K562 (cell line): Measurements from ENCODE around the gene PHF21B. TPM values are rescaled to one million over a fixed set of nuclear protein-coding genes. Genes with fewer than 3 reads are reported as not detected.

Experiments
- ATAC-seq: fragments of 200-7000 bp; cut with Tn5 transposase; 3 replicates; pipeline ENCODE4 v1.9.1; 2020; ENCODE audit warnings: moderate library complexity
- BruUV-seq: library from RNA; stranded (reverse); fragments of 400-500 nt; replicated peaks from 2 replicates; lab custom pipeline; 2021; lab: Mats Ljungman, UMichigan
- CTCF ChIA-PET: fragments of 300-600 bp; formaldehyde crosslinking; extraction: SDS; loops from one replicate; lab custom pipeline; 2021; ENCODE audit warnings: low intra/inter-chr PET ratio; lab: Yijun Ruan, JAX
- POLR2A ChIA-PET: fragments of 300-600, 350-650 bp; sonication (Branson Sonifier 250); formaldehyde crosslinking; extraction: SDS; loops from one replicate; lab custom pipeline; 2021; ENCODE audit warnings: antibody characterized with exemption, inconsistent platforms; lab: Yijun Ruan, JAX
- DNase-seq, 4 experiments: peaks; one replicate each; pipeline versions ENCODE4 v3.0.0 to v3.0.0-alpha.2; 2011 to 2018; ENCODE audit warnings: low spot score in 3 of 4, mixed read lengths in 3 of 4; ENCODE audit errors: extremely low read depth in 1 of 4
- FAIRE-seq: peaks from 2 replicates; lab custom pipeline; 2011; peaks lifted over from hg19 to GRCh38; lab: Jason Lieb, UNC
- H2AFZ ChIP-seq: 2 replicates; pipeline ENCODE4 v1.6.0; 2011; ENCODE audit warnings: low read depth, low read length, control low read depth, inconsistent platforms
- H3K27ac ChIP-seq: fragments of 200-600 bp; 3 replicates; pipeline ENCODE4 v1.8.0; 2011; ENCODE audit warnings: low read depth, mild to moderate bottlenecking, control low read depth, inconsistent platforms, low read length, moderate library complexity, mixed read lengths; ENCODE audit errors: extremely low read depth
- H3K27me3 ChIP-seq, 2 experiments: fragments of 300-600 bp in 1 of 2; 2 replicates in 1 of 2; 3 replicates in 1 of 2; pipeline versions ENCODE4 v1.6.0 to v1.8.0; 2011; ENCODE audit warnings: inconsistent platforms in 2 of 2, low read length in 2 of 2, mild to moderate bottlenecking in 1 of 2, mixed read lengths in 1 of 2, moderate library complexity in 1 of 2; ENCODE audit not compliant: control insufficient read depth in 2 of 2, insufficient read depth in 2 of 2
- H3K36me3 ChIP-seq: fragments of 300-600 bp; 3 replicates; pipeline ENCODE4 v1.8.0; 2011; ENCODE audit warnings: mild to moderate bottlenecking, low read length, inconsistent platforms; ENCODE audit not compliant: control insufficient read depth, insufficient read depth
- H3K4me1 ChIP-seq, 2 experiments: fragments of 200-600 bp in 1 of 2; replicated peaks in 1 of 2; 2 replicates in 1 of 2; 3 replicates in 1 of 2; pipeline versions ENCODE4 v1.5.1 to v1.8.0; 2011; ENCODE audit warnings: inconsistent platforms in 2 of 2, low read length in 2 of 2, mild to moderate bottlenecking in 1 of 2, mixed read lengths in 1 of 2, moderate library complexity in 1 of 2; ENCODE audit not compliant: control insufficient read depth in 2 of 2, insufficient read depth in 2 of 2
- H3K4me2 ChIP-seq: 2 replicates; pipeline ENCODE4 v1.6.1; 2011; ENCODE audit warnings: low read length, control low read depth, inconsistent platforms, mixed read lengths; ENCODE audit not compliant: insufficient read depth
- H3K4me3 ChIP-seq: fragments of 200-600 bp; sonication (generic), shearing (Covaris generic); 2 replicates; pipeline ENCODE4 v1.5.1; 2016; ENCODE audit warnings: control low read depth, inconsistent platforms
- H3K79me2 ChIP-seq: fragments of 200-600 bp; 3 replicates; pipeline ENCODE4 v1.8.0; 2011; ENCODE audit warnings: low read length, inconsistent platforms; ENCODE audit not compliant: control insufficient read depth, insufficient read depth
- H3K9ac ChIP-seq, 2 experiments: 2 replicates each; pipeline versions ENCODE4 v1.6.0 to v1.6.1; 2011; ENCODE audit warnings: low read depth in 2 of 2, low read length in 2 of 2, control low read depth in 1 of 2, inconsistent platforms in 1 of 2, mild to moderate bottlenecking in 1 of 2, mixed read lengths in 1 of 2; ENCODE audit not compliant: insufficient read depth in 1 of 2
- H3K9me1 ChIP-seq: one replicate; pipeline ENCODE4 v1.6.0; 2011; ENCODE audit warnings: inconsistent platforms, mild to moderate bottlenecking, low read length, moderate library complexity; ENCODE audit not compliant: control insufficient read depth, insufficient read depth
- H3K9me3 ChIP-seq: replicated peaks from 2 replicates; pipeline ENCODE4 v1.5.1; 2011; ENCODE audit warnings: low read depth, low read length, inconsistent platforms; ENCODE audit not compliant: control insufficient read depth, insufficient read depth
- H4K20me1 ChIP-seq: replicated peaks from 2 replicates; pipeline ENCODE4 v1.6.1; 2011; ENCODE audit warnings: low read length, inconsistent platforms, mixed read lengths; ENCODE audit not compliant: control insufficient read depth, insufficient read depth
- BHLHE40 ChIP-seq: IDR thresholded peaks from 2 replicates; pipeline ENCODE4 v1.6.1; 2011; ENCODE audit warnings: low read length, improper control_type of control experiment
- CHD1 ChIP-seq: fragments of 200-600 bp; sonication (generic); IDR thresholded peaks from one replicate; pipeline ENCODE4 v1.6.1; 2012; ENCODE audit warnings: mild to moderate bottlenecking, moderate library complexity, low read length, inconsistent platforms
- CHD4 ChIP-seq: fragments of 200-600 bp; sonication (generic); IDR thresholded peaks from 3 replicates; pipeline ENCODE4 v1.6.1; 2012; ENCODE audit warnings: low read depth, mild to moderate bottlenecking, mixed read lengths, low read length, inconsistent platforms; ENCODE audit not compliant: insufficient read depth, insufficient replicate concordance, poor library complexity, severe bottlenecking
- DPF2 ChIP-seq: fragments of 450-650 bp; IDR thresholded peaks from 2 replicates; pipeline ENCODE4 v1.6.1; 2016
- FOXM1 ChIP-seq, 2 experiments: fragments of 450-650 bp in 1 of 2; sonication (generic) in 1 of 2; formaldehyde crosslinking in 1 of 2; IDR thresholded peaks; 2 replicates each; pipeline versions ENCODE4 v1.6.1 to v1.9.0; 2017 to 2022; ENCODE audit warnings: low read depth in 2 of 2, mild to moderate bottlenecking in 2 of 2, missing genetic modification reagents in 1 of 2, moderate library complexity in 1 of 2
- KLF6 ChIP-seq: fragments of 250-450 bp; sonication (Bioruptor Pico); IDR thresholded peaks from 2 replicates; pipeline ENCODE4 v1.4.0; 2020; ENCODE audit warnings: mild to moderate bottlenecking, moderate library complexity, borderline replicate concordance
- MAFG ChIP-seq: fragments of 450-650 bp; conservative IDR thresholded peaks from 2 replicates; pipeline ENCODE4 v1.6.1; 2016; ENCODE audit warnings: missing genetic modification characterization, missing compliant biosample characterization
- MCM3 ChIP-seq: fragments of 450-650 bp; IDR thresholded peaks from 2 replicates; pipeline ENCODE4 v1.6.1; 2016
- NFE2 ChIP-seq: IDR thresholded peaks from 2 replicates; pipeline ENCODE4 v1.6.1; 2014; ENCODE audit warnings: antibody characterized with exemption, low read depth
- POLR2H ChIP-seq: IDR thresholded peaks from 2 replicates; pipeline ENCODE4 v1.6.1; 2016; ENCODE audit warnings: missing genetic modification characterization, low read depth, mild to moderate bottlenecking, control low read depth, missing compliant biosample characterization, moderate library complexity
- PTRF ChIP-seq: fragments of 450-650 bp; IDR thresholded peaks from 2 replicates; pipeline ENCODE4 v1.6.1; 2016; ENCODE audit warnings: mild to moderate bottlenecking, missing genetic modification characterization, missing compliant biosample characterization
- TCF15 ChIP-seq: fragments of 250-450 bp; sonication (Bioruptor Pico); IDR thresholded peaks from 2 replicates; pipeline ENCODE4 v1.8.0; 2022; ENCODE audit warnings: moderate library complexity, mild to moderate bottlenecking, inconsistent platforms
- TCF7 ChIP-seq: sonication (generic); IDR thresholded peaks from 2 replicates; pipeline ENCODE4 v1.6.1; 2016; ENCODE audit warnings: antibody characterized with exemption, borderline replicate concordance
- ZNF318 ChIP-seq, 2 experiments: fragments of 450-650 bp; IDR thresholded peaks; 2 replicates each; pipeline ENCODE4 v1.6.1; 2016; ENCODE audit warnings: mild to moderate bottlenecking in 2 of 2, borderline replicate concordance in 1 of 2, low read depth in 1 of 2, moderate library complexity in 1 of 2
- WGBS: fragments of 100-300 bp; shearing (Covaris generic); methylation state at CpG from one replicate; pipeline ENCODE4 v1.1.6; 2016; ENCODE audit warnings: low coverage, mixed read lengths; ENCODE audit not compliant: insufficient coverage; ENCODE audit errors: missing lambda C conversion rate; 5-methylcytosine and 5-hydroxymethylcytosine counted together
- in situ Hi-C: fragments of 300-500 bp; cut with MboI; formaldehyde crosslinking; loops from 4 replicates; pipeline ENCODE4 v1.15.0; 2018; ENCODE audit warnings: inconsistent platforms, mixed read lengths
- intact Hi-C: fragments of 100-400 bp; cut with micrococcal nuclease; formaldehyde crosslinking; loops from 2 replicates; pipeline ENCODE4 v1.14.2; 2022
- polyA plus RNA-seq, 8 experiments: library from polyadenylated mRNA; depleted of rRNA in 4 of 8; stranded (reverse) in 5 of 8; unstranded in 3 of 8; fragments of >200 nt; fragmentation: Nextera tagmentation in 2 of 8; fragmentation: Illumina TruSeq in 1 of 8; extraction: Ambion mirVana in 2 of 8; extraction: Trizol in 1 of 8; gene quantifications; 2 replicates each; pipeline versions ENCODE4 v1.2.1 to v1.2.3, GENCODE V29; 2011 to 2014; ENCODE audit warnings: inconsistent platforms in 1 of 8, missing spikeins in 1 of 8
- total RNA-seq, 7 experiments: library from RNA; depleted of rRNA in 6 of 7; stranded (reverse); fragments of >200 nt in 6 of 7; fragmentation: Illumina TruSeq in 2 of 7; extraction: Trizol in 2 of 7; gene quantifications; 2 replicates each; pipeline versions ENCODE4 v1.2.1 to v1.2.3, GENCODE V29; 2011 to 2021; ENCODE audit warnings: low replicate concordance in 1 of 7

The PHF21B gene
- total and polyA plus RNA-seq, 9 of the 15 experiments (the other 6 are each of a cell fraction or from before 2014, with no cell fraction given): 0.04 TPM; not detected in 8

- FAIRE-seq: no peak
- no peak overlapping the region for H2AFZ ChIP-seq
- WGBS: 0% methylated on average over 3 of the region's 13 CpGs
Observed at GRCh38 chr22:44914026-44914721, 95.6 kb downstream of the PHF21B start.

More at GRCh38 chr22:44914026-44914721, 95.6 kb downstream of the PHF21B start:
- Histone ChIP-seq H3K4me2 (no peak overlapping the region), H3K27ac (no peak overlapping the region), H3K36me3 (no peaks in the 10 kb centered on the region), H3K9ac (no peak overlapping the region), H3K4me1 (no peaks in the 10 kb centered on the region; a peak in 1 of 5 replicates), H3K79me2 (no peaks in the 10 kb centered on the region), H3K9me3 (no peaks in the 10 kb centered on the region), H3K27me3 (peaks cover 2 to 47% of the 10 kb centered on the region in 2 experiments; a peak in 3 of 5 replicates)
- CTCF ChIA-PET: no interaction called here
- DNase-seq: no peak
- TF ChIP-seq ZNF318 (IDR thresholded peaks at IDR 0.05; ENCODE audit: borderline replicate concordance in 1 of 2, low read depth in 1 of 2) (no peak), NFE2 (no peak), MAFG (tag) (no peak), BHLHE40 (no peak), CHD4 (no peak), TCF15 (no peak), FOXM1 (IDR thresholded peaks at IDR 0.05; ENCODE audit: low read depth) (no peak), FOXM1 (CRISPR knock-in tag; IDR thresholded peaks at IDR 0.05; ENCODE audit: low read depth) (no peak), POLR2H (tag) (no peak), CHD1 (no peak), PTRF (tag) (no peak), KLF6 (CRISPR knock-in tag) (no peak), MCM3 (no peak), DPF2 (no peak), TCF7 (no peak)
- TF ChIP-seq, all 486 proteins: peak for 0
- H3K9me1 ChIP-seq: no peaks in the 10 kb centered on the region
- intact Hi-C loops (no loop called here), in situ Hi-C loops (no loop called here)
- H4K20me1 ChIP-seq: no peaks in the 10 kb centered on the region
- H3K4me3 ChIP-seq: no peak overlapping the region
- BruUV-seq: no TSS peak
- ATAC-seq: no peak
- POLR2A ChIA-PET: no interaction called here
